ENCODE measurements around the gene TIAM1.
A peak's percentile ranks its signal among the peaks of the same experiment; 100 is the strongest.

Gene TIAM1

GRCh38 chr21:31194510-31195293 lies 149.4 kb downstream of the TIAM1 start:
- no peak for DNase-seq

- no peak for DNase-seq
Observed at GRCh38 chr21:31193761-31194160, 150.3 kb downstream of the TIAM1 start.

GRCh38 chr21:31191553-31191952 lies 152.5 kb downstream of the TIAM1 start:
- DNase-seq, result no peak

- DNase-seq, result no peak
Observed at GRCh38 chr21:31190516-31190915, 153.5 kb downstream of the TIAM1 start.

GRCh38 chr21:31187499-31187898 lies 156.6 kb downstream of the TIAM1 start:
- DNase-seq, result no peak

GRCh38 chr21:31186916-31187315 lies 157.1 kb downstream of the TIAM1 start:
- no peak for DNase-seq

- DNase-seq, result no peak
Observed at GRCh38 chr21:31185663-31186062, 158.4 kb downstream of the TIAM1 start.

- DNase-seq, result no peak
Observed at GRCh38 chr21:31184876-31185275, 159.2 kb downstream of the TIAM1 start.

GRCh38 chr21:31184459-31184858 lies 159.6 kb downstream of the TIAM1 start:
- DNase-seq, result no peak

GRCh38 chr21:31182231-31183140 lies 161.6 kb downstream of the TIAM1 start:
- DNase-seq, result no peak

- DNase-seq, result no peak
Observed at GRCh38 chr21:31181082-31181750, 162.8 kb downstream of the TIAM1 start.

GRCh38 chr21:31180256-31181081 lies 163.6 kb downstream of the TIAM1 start:
- DNase-seq, result peak; percentile 30

GRCh38 chr21:31176725-31177124 lies 167.3 kb downstream of the TIAM1 start:
- DNase-seq, result no peak

GRCh38 chr21:31176080-31176551 lies 167.9 kb downstream of the TIAM1 start:
- no peak for DNase-seq

- DNase-seq, result no peak
Observed at GRCh38 chr21:31173881-31174555, 170.0 kb downstream of the TIAM1 start.

- no peak for DNase-seq
Observed at GRCh38 chr21:31172328-31172727, 171.7 kb downstream of the TIAM1 start.

- DNase-seq, result no peak
Observed at GRCh38 chr21:31164713-31165694, 179.1 kb downstream of the TIAM1 start.

GRCh38 chr21:31162827-31163226 lies 181.2 kb downstream of the TIAM1 start:
- DNase-seq, result no peak

- no peak for DNase-seq
Observed at GRCh38 chr21:31162079-31162699, 181.9 kb downstream of the TIAM1 start.

GRCh38 chr21:31161157-31161556 lies 182.9 kb downstream of the TIAM1 start:
- no peak for DNase-seq

All from DMS79 treated with DMSO at 0.1 percent for 48 hours (cell line).